Keratinocyte (primary cell): ENCODE results near the gene PDCD6IP. TPM values are rescaled to one million over a fixed set of nuclear protein-coding genes. Genes with fewer than 3 reads are reported as not detected.
A peak's percentile ranks its signal among the peaks of the same experiment; 100 is the strongest.

Source experiments
- DNase-seq: peaks from one replicate; pipeline ENCODE4 v3.0.0-alpha.2; 2011; ENCODE audit warnings: low read depth, missing footprints, low spot score
- FAIRE-seq: peaks from 2 replicates; lab custom pipeline; 2011; peaks lifted over from hg19 to GRCh38; lab: Jason Lieb, UNC
- H2AFZ ChIP-seq: 2 replicates; pipeline ENCODE4 v1.6.0; 2012; ENCODE audit warnings: low read length, control low read depth, inconsistent platforms; ENCODE audit not compliant: control insufficient read depth
- H3K27ac ChIP-seq: 2 replicates; pipeline ENCODE4 v1.5.1; 2011; ENCODE audit warnings: low read length; ENCODE audit not compliant: control insufficient read depth, insufficient read depth
- H3K27me3 ChIP-seq: 3 replicates; pipeline ENCODE4 v1.6.0; 2011; ENCODE audit warnings: low read length; ENCODE audit not compliant: control insufficient read depth, insufficient read depth; ENCODE audit errors: extremely low read depth
- H3K36me3 ChIP-seq, 2 experiments: 2 replicates in 1 of 2; 3 replicates in 1 of 2; pipeline ENCODE4 v1.5.1; 2011; ENCODE audit warnings: low read length in 2 of 2, mild to moderate bottlenecking in 1 of 2; ENCODE audit not compliant: control insufficient read depth in 2 of 2, insufficient read depth in 2 of 2; ENCODE audit errors: extremely low read depth in 1 of 2
- H3K4me1 ChIP-seq: 3 replicates; pipeline ENCODE4 v1.5.1; 2011; ENCODE audit warnings: low read length; ENCODE audit not compliant: control insufficient read depth, insufficient read depth; ENCODE audit errors: extremely low read depth
- H3K4me2 ChIP-seq: 3 replicates; pipeline ENCODE4 v1.6.0; 2011; ENCODE audit warnings: low read depth, low read length; ENCODE audit not compliant: control insufficient read depth, insufficient read depth; ENCODE audit errors: extremely low read depth
- H3K4me3 ChIP-seq, 3 experiments: fragments of 200-600 bp in 1 of 3; sonication (generic) in 1 of 3; 2 replicates in 2 of 3; 3 replicates in 1 of 3; pipeline ENCODE4 v1.5.1; 2011 to 2016; ENCODE audit warnings: low read length in 3 of 3, mild to moderate bottlenecking in 3 of 3, control low read depth in 2 of 3, inconsistent platforms in 1 of 3, low read depth in 1 of 3, mixed read lengths in 1 of 3, mixed run types in 1 of 3, moderate library complexity in 1 of 3; ENCODE audit not compliant: control insufficient read depth in 2 of 3, insufficient read depth in 2 of 3; ENCODE audit errors: extremely low read depth in 1 of 3
- H3K79me2 ChIP-seq: 2 replicates; pipeline ENCODE4 v1.6.0; 2012; ENCODE audit warnings: low read length; ENCODE audit not compliant: control insufficient read depth, insufficient read depth
- H3K9ac ChIP-seq: 3 replicates; pipeline ENCODE4 v1.6.0; 2011; ENCODE audit warnings: low read length; ENCODE audit not compliant: control insufficient read depth, insufficient read depth; ENCODE audit errors: extremely low read depth
- H3K9me1 ChIP-seq: 3 replicates; pipeline ENCODE4 v1.6.0; 2011; ENCODE audit warnings: low read length; ENCODE audit not compliant: control insufficient read depth, insufficient read depth; ENCODE audit errors: extremely low read depth
- H3K9me3 ChIP-seq: 2 replicates; pipeline ENCODE4 v1.5.1; 2012; ENCODE audit warnings: low read depth, low read length; ENCODE audit not compliant: control insufficient read depth
- H4K20me1 ChIP-seq: 3 replicates; pipeline ENCODE4 v1.6.0; 2011; ENCODE audit warnings: low read length; ENCODE audit not compliant: control insufficient read depth, insufficient read depth; ENCODE audit errors: extremely low read depth
- EZH2 ChIP-seq: IDR thresholded peaks from one replicate; pipeline ENCODE4 v1.6.1; 2012; ENCODE audit warnings: inconsistent platforms, mild to moderate bottlenecking, low read length, moderate library complexity
- dilution Hi-C: fragments of 300-500 bp; cut with MboI; formaldehyde crosslinking; loops from one replicate; pipeline ENCODE4 v1.7.0; 2020; ENCODE audit warnings: low sequenced_read_pairs; ENCODE audit not compliant: extremely low pct_ligation_motif_present
- polyA plus RNA-seq, 5 experiments: library from polyadenylated mRNA; depleted of rRNA in 3 of 5; stranded (reverse) in 3 of 5; stranded (forward) in 1 of 5; unstranded in 1 of 5; fragments of >200 nt; gene quantifications; 1 replicate in 1 of 5; 2 replicates in 3 of 5; 3 replicates in 1 of 5; pipeline versions ENCODE4 v1.2.1 to v1.2.3, GENCODE V29; 2011 to 2012; ENCODE audit warnings: missing spikeins in 2 of 5, low read depth in 1 of 5, low replicate concordance in 1 of 5
- TF ChIP-seq, protein P1 (sequence below), 3 experiments: IDR thresholded peaks in 1 of 3; conservative IDR thresholded peaks in 1 of 3; optimal IDR thresholded peaks in 1 of 3; 2 replicates in 2 of 3; 3 replicates in 1 of 3; pipeline versions ENCODE3 to v1.5.1; 2011; ENCODE audit warnings: low read length in 3 of 3, mild to moderate bottlenecking in 3 of 3, moderate library complexity in 2 of 3, control low read depth in 1 of 3, inconsistent platforms in 1 of 3; ENCODE audit not compliant: insufficient read depth in 2 of 3; ENCODE audit errors: extremely low read depth in 1 of 3

Gene PDCD6IP
- polyA plus RNA-seq, 1 donor (not counting 4 experiments of a cell fraction or from before 2014, with no cell fraction given), result 183 TPM

- TF ChIP-seq, protein P1, sequence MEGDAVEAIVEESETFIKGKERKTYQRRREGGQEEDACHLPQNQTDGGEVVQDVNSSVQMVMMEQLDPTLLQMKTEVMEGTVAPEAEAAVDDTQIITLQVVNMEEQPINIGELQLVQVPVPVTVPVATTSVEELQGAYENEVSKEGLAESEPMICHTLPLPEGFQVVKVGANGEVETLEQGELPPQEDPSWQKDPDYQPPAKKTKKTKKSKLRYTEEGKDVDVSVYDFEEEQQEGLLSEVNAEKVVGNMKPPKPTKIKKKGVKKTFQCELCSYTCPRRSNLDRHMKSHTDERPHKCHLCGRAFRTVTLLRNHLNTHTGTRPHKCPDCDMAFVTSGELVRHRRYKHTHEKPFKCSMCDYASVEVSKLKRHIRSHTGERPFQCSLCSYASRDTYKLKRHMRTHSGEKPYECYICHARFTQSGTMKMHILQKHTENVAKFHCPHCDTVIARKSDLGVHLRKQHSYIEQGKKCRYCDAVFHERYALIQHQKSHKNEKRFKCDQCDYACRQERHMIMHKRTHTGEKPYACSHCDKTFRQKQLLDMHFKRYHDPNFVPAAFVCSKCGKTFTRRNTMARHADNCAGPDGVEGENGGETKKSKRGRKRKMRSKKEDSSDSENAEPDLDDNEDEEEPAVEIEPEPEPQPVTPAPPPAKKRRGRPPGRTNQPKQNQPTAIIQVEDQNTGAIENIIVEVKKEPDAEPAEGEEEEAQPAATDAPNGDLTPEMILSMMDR (optimal IDR thresholded peaks at IDR 0.05 in 1 of 3, IDR thresholded peaks at IDR 0.05 in 1 of 3, conservative IDR thresholded peaks at IDR 0.05 in 1 of 3; ENCODE audit: extremely low read depth in 1 of 3, insufficient read depth in 2 of 3, low read length in 3 of 3), result no peak
- TF ChIP-seq EZH2, result no peak
Observed at GRCh38 chr3:33768578-33769330, 29.7 kb upstream of the PDCD6IP start.

GRCh38 chr3:33773637-33774036 lies 24.8 kb upstream of the PDCD6IP start:
- dilution Hi-C loops, result no loop called here
- H2AFZ ChIP-seq, result no peak overlapping the region

More at GRCh38 chr3:33768578-33769330, 29.7 kb upstream of the PDCD6IP start:
- Histone ChIP-seq H3K79me2 (no peaks in the 10 kb centered on the region), H3K4me2 (no peak overlapping the region), H3K4me1 (no peaks in the 10 kb centered on the region), H3K9me3 (no peaks in the 10 kb centered on the region), H3K4me3 (no peak overlapping the region), H3K36me3 (no peaks in the 10 kb centered on the region), H4K20me1 (no peaks in the 10 kb centered on the region), H3K27me3 (no peaks in the 10 kb centered on the region), H3K9me1 (no peaks in the 10 kb centered on the region), H3K27ac (no peak overlapping the region), H2AFZ (no peak overlapping the region), H3K9ac (no peak overlapping the region)
- DNase-seq (no peak), FAIRE-seq (no peak)
- dilution Hi-C loops, result no loop called here

More at GRCh38 chr3:33773637-33774036, 24.8 kb upstream of the PDCD6IP start:
- no peak for TF ChIP-seq EZH2
- TF ChIP-seq, protein P1 (optimal IDR thresholded peaks at IDR 0.05 in 1 of 3, IDR thresholded peaks at IDR 0.05 in 1 of 3, conservative IDR thresholded peaks at IDR 0.05 in 1 of 3; ENCODE audit: extremely low read depth in 1 of 3, insufficient read depth in 2 of 3, low read length in 3 of 3), result no peak
- Histone ChIP-seq H3K27me3 (no peaks in the 10 kb centered on the region), H3K9me1 (no peaks in the 10 kb centered on the region), H3K79me2 (no peaks in the 10 kb centered on the region), H3K9ac (no peak overlapping the region), H3K27ac (no peak overlapping the region), H3K4me2 (no peak overlapping the region), H4K20me1 (no peaks in the 10 kb centered on the region), H3K36me3 (no peaks in the 10 kb centered on the region), H3K9me3 (no peaks in the 10 kb centered on the region), H3K4me1 (peaks cover 12% of the 10 kb centered on the region), H3K4me3 (no peak overlapping the region)
- DNase-seq, result no peak
- peak; percentile 56 for FAIRE-seq
